Muscle layer of colon (tissue), 2 donors: ENCODE data around the gene MACROD2.

Source experiments
- H3K27ac ChIP-seq: one replicate; pipeline ENCODE4 v1.7.0; 2013; ENCODE audit warnings: low read depth, mild to moderate bottlenecking, low read length, moderate library complexity
- H3K27me3 ChIP-seq, 2 donors: one replicate each; pipeline ENCODE4 v1.7.0; 2013; ENCODE audit warnings: low read length in 2 of 2, mild to moderate bottlenecking in 2 of 2; ENCODE audit not compliant: insufficient read depth in 2 of 2, control insufficient read depth in 1 of 2
- H3K36me3 ChIP-seq: one replicate; pipeline ENCODE4 v1.7.0; 2013; ENCODE audit warnings: mild to moderate bottlenecking, low read length; ENCODE audit not compliant: insufficient read depth
- H3K4me1 ChIP-seq: one replicate; pipeline ENCODE4 v1.7.0; 2013; ENCODE audit warnings: mild to moderate bottlenecking, low read length; ENCODE audit not compliant: insufficient read depth
- H3K4me3 ChIP-seq, 2 donors: one replicate each; pipeline ENCODE4 v1.7.0; 2013; ENCODE audit warnings: low read length in 2 of 2, low read depth in 1 of 2, mild to moderate bottlenecking in 1 of 2, moderate library complexity in 1 of 2
- H3K9ac ChIP-seq: one replicate; pipeline ENCODE4 v1.7.0; 2013; ENCODE audit warnings: low read length
- H3K9me3 ChIP-seq: one replicate; pipeline ENCODE4 v1.7.0; 2013; ENCODE audit warnings: mild to moderate bottlenecking, low read length
- donor health status: abdominal sarcoma.
- donor health status: Adenocarcinoma of cecum.

The MACROD2 gene

GRCh38 chr20:15380770-15381169, 1385.5 kb downstream of the MACROD2 start:
- no peaks in the 10 kb centered on the region for H3K9me3 ChIP-seq
- no peaks in the 10 kb centered on the region for H3K27me3 ChIP-seq
- no peak overlapping the region for H3K9ac ChIP-seq
- H3K36me3 ChIP-seq: no peaks in the 10 kb centered on the region
- H3K27ac ChIP-seq: no peak overlapping the region
- no peaks in the 10 kb centered on the region for H3K4me1 ChIP-seq
- no peak overlapping the region for H3K4me3 ChIP-seq

GRCh38 chr20:15387228-15387627, 1391.9 kb downstream of the MACROD2 start:
- H3K4me3 ChIP-seq: no peak overlapping the region
- no peaks in the 10 kb centered on the region for H3K36me3 ChIP-seq
- H3K9ac ChIP-seq: no peak overlapping the region
- no peaks in the 10 kb centered on the region for H3K4me1 ChIP-seq
- no peak overlapping the region for H3K27ac ChIP-seq
- H3K9me3 ChIP-seq: no peaks in the 10 kb centered on the region
- H3K27me3 ChIP-seq: no peaks in the 10 kb centered on the region

- Histone ChIP-seq H3K9me3 (no peaks in the 10 kb centered on the region), H3K4me3 (no peak overlapping the region), H3K27ac (no peak overlapping the region), H3K4me1 (no peaks in the 10 kb centered on the region), H3K27me3 (no peaks in the 10 kb centered on the region), H3K36me3 (no peaks in the 10 kb centered on the region), H3K9ac (no peak overlapping the region)
These were observed 1400.1 kb downstream of the MACROD2 start for GRCh38 chr20:15395457-15395856.

- no peaks in the 10 kb centered on the region for H3K4me1 ChIP-seq
- H3K4me3 ChIP-seq: no peak overlapping the region
- no peak overlapping the region for H3K27ac ChIP-seq
- no peaks in the 10 kb centered on the region for H3K27me3 ChIP-seq
- H3K9me3 ChIP-seq: no peaks in the 10 kb centered on the region
- H3K9ac ChIP-seq: no peak overlapping the region
- no peaks in the 10 kb centered on the region for H3K36me3 ChIP-seq
These were observed 1400.7 kb downstream of the MACROD2 start for GRCh38 chr20:15396026-15396425.

GRCh38 chr20:15396900-15397299, 1401.6 kb downstream of the MACROD2 start:
- H3K9me3 ChIP-seq: no peaks in the 10 kb centered on the region
- no peak overlapping the region for H3K27ac ChIP-seq
- no peak overlapping the region for H3K4me3 ChIP-seq
- no peaks in the 10 kb centered on the region for H3K36me3 ChIP-seq
- H3K4me1 ChIP-seq: no peaks in the 10 kb centered on the region
- no peak overlapping the region for H3K9ac ChIP-seq
- no peaks in the 10 kb centered on the region for H3K27me3 ChIP-seq

GRCh38 chr20:15399781-15400180, 1404.5 kb downstream of the MACROD2 start:
- H3K9ac ChIP-seq: no peak overlapping the region
- no peaks in the 10 kb centered on the region for H3K9me3 ChIP-seq
- no peak overlapping the region for H3K27ac ChIP-seq
- no peaks in the 10 kb centered on the region for H3K36me3 ChIP-seq
- H3K4me1 ChIP-seq: no peaks in the 10 kb centered on the region
- H3K4me3 ChIP-seq: no peak overlapping the region
- H3K27me3 ChIP-seq: no peaks in the 10 kb centered on the region

GRCh38 chr20:15406072-15406471, 1410.8 kb downstream of the MACROD2 start:
- Histone ChIP-seq H3K9me3 (no peaks in the 10 kb centered on the region), H3K9ac (no peak overlapping the region), H3K27me3 (no peaks in the 10 kb centered on the region), H3K4me1 (no peaks in the 10 kb centered on the region), H3K4me3 (no peak overlapping the region), H3K36me3 (no peaks in the 10 kb centered on the region), H3K27ac (no peak overlapping the region)

- H3K27ac ChIP-seq: no peak overlapping the region
These were observed 1416.5 kb downstream of the MACROD2 start for GRCh38 chr20:15411781-15412180.

GRCh38 chr20:15415908-15416307, 1420.6 kb downstream of the MACROD2 start:
- Histone ChIP-seq H3K27ac (no peak overlapping the region), H3K27me3 (no peaks in the 10 kb centered on the region), H3K36me3 (no peaks in the 10 kb centered on the region), H3K4me1 (peaks cover 17% of the 10 kb centered on the region), H3K9ac (no peak overlapping the region), H3K9me3 (no peaks in the 10 kb centered on the region), H3K4me3 (no peak overlapping the region)

More at GRCh38 chr20:15411781-15412180, 1416.5 kb downstream of the MACROD2 start:
- H3K9ac ChIP-seq: no peak overlapping the region
- H3K4me1 ChIP-seq: no peaks in the 10 kb centered on the region
- no peaks in the 10 kb centered on the region for H3K9me3 ChIP-seq
- no peak overlapping the region for H3K4me3 ChIP-seq
- no peaks in the 10 kb centered on the region for H3K27me3 ChIP-seq
- H3K36me3 ChIP-seq: no peaks in the 10 kb centered on the region

- no peaks in the 10 kb centered on the region for H3K9me3 ChIP-seq
- H3K4me1 ChIP-seq: peaks cover 17% of the 10 kb centered on the region
- H3K27ac ChIP-seq: no peak overlapping the region
- H3K27me3 ChIP-seq: no peaks in the 10 kb centered on the region
- no peak overlapping the region for H3K4me3 ChIP-seq
- H3K9ac ChIP-seq: no peak overlapping the region
- H3K36me3 ChIP-seq: no peaks in the 10 kb centered on the region
These were observed 1424.5 kb downstream of the MACROD2 start for GRCh38 chr20:15419856-15420255.

GRCh38 chr20:15422966-15423365, 1427.7 kb downstream of the MACROD2 start:
- Histone ChIP-seq H3K27ac (no peak overlapping the region), H3K27me3 (no peaks in the 10 kb centered on the region), H3K9me3 (no peaks in the 10 kb centered on the region), H3K4me3 (no peak overlapping the region), H3K36me3 (no peaks in the 10 kb centered on the region), H3K4me1 (peaks cover 17% of the 10 kb centered on the region), H3K9ac (no peak overlapping the region)

- H3K4me3 ChIP-seq: no peak overlapping the region
- H3K9ac ChIP-seq: no peak overlapping the region
- H3K4me1 ChIP-seq: peaks cover 12% of the 10 kb centered on the region
- no peaks in the 10 kb centered on the region for H3K9me3 ChIP-seq
- no peaks in the 10 kb centered on the region for H3K27me3 ChIP-seq
- no peak overlapping the region for H3K27ac ChIP-seq
- H3K36me3 ChIP-seq: no peaks in the 10 kb centered on the region
These were observed 1444.2 kb downstream of the MACROD2 start for GRCh38 chr20:15439551-15439950.
